Mucosa of stomach (tissue), 1 donor: ENCODE measurements around the gene CASKIN1.
"Not testable (repeated sequence)": the region's sequence is repeated elsewhere in the genome, so short reads cannot be mapped to it uniquely, and the experiment has no call there.

Source experiments
- H3K27me3 ChIP-seq: one replicate; pipeline ENCODE4 v1.7.0; 2013; ENCODE audit warnings: mild to moderate bottlenecking, low read length; ENCODE audit not compliant: control insufficient read depth, insufficient read depth
- H3K36me3 ChIP-seq: one replicate; pipeline ENCODE4 v1.7.0; 2013; ENCODE audit warnings: low read length; ENCODE audit not compliant: control insufficient read depth, insufficient read depth
- H3K4me1 ChIP-seq: one replicate; pipeline ENCODE4 v1.7.0; 2013; ENCODE audit warnings: mild to moderate bottlenecking, low read length; ENCODE audit not compliant: control insufficient read depth, insufficient read depth
- H3K4me3 ChIP-seq: one replicate; pipeline ENCODE4 v1.7.0; 2013; ENCODE audit warnings: low read length
- H3K9ac ChIP-seq: one replicate; pipeline ENCODE4 v1.7.0; 2013; ENCODE audit warnings: mild to moderate bottlenecking, low read length, moderate library complexity
- H3K9me3 ChIP-seq: one replicate; pipeline ENCODE4 v1.7.0; 2013; ENCODE audit warnings: mild to moderate bottlenecking, low read length, moderate library complexity; ENCODE audit not compliant: control insufficient read depth
- donor health status: Pancreatic carcinoma.

Gene CASKIN1

DNA sequence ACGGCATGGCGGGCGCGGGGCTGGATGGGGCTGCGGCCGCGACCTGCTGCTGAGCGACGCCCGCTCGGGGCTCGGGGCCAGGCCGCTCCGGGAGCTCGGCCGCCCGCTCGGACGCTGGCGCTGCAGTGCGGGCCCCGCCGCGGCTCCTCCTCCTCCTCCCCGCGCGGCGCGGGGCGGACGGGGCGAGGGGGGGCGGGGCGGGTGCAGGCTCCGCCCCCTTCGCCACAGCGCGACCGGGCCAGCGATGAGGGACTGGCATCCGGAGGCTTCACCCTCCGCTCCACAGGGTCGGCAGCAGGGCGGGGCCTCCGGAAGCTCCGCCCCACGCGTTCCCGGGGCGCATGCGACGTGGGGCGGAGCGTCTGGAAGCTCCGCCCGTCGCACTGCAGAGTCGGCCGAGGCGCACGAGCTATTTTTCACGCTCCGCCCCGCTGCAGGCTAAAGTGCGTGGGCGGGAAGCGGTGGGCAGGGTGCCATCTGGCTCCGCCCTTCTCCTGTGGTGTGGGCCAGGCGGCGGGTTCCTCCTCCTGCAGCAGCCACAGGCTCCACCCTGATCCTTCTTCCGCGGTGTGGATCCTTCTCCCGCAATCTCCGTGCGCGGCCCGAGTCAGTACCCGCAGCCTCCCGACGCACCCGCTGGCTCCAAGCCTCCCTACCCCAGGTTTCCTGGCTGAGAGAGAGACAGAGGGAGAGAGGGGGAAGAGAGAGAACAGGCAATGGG lies 60.5 kb downstream of the CASKIN1 start, which contains the start of gene PKD1:
Gene PKD1, minus strand, starts transcription at position 129 of the 721 bp plus-strand sequence. CDS start 209 bp downstream, outside the sequence.
- H3K9ac ChIP-seq, H3K36me3 ChIP-seq, H3K4me3 ChIP-seq, H3K9me3 ChIP-seq, H3K27me3 ChIP-seq, H3K4me1 ChIP-seq: not testable (repeated sequence)

- not testable (repeated sequence) for H3K4me1 ChIP-seq, H3K36me3 ChIP-seq, H3K9ac ChIP-seq, H3K4me3 ChIP-seq, H3K9me3 ChIP-seq, H3K27me3 ChIP-seq
Observed at GRCh38 chr16:2135071-2135470, 61.3 kb downstream of the CASKIN1 start.

- not testable (repeated sequence) for H3K27me3 ChIP-seq, H3K4me3 ChIP-seq, H3K36me3 ChIP-seq, H3K4me1 ChIP-seq, H3K9ac ChIP-seq, H3K9me3 ChIP-seq
Observed at GRCh38 chr16:2133797-2134196, 62.6 kb downstream of the CASKIN1 start.

DNA sequence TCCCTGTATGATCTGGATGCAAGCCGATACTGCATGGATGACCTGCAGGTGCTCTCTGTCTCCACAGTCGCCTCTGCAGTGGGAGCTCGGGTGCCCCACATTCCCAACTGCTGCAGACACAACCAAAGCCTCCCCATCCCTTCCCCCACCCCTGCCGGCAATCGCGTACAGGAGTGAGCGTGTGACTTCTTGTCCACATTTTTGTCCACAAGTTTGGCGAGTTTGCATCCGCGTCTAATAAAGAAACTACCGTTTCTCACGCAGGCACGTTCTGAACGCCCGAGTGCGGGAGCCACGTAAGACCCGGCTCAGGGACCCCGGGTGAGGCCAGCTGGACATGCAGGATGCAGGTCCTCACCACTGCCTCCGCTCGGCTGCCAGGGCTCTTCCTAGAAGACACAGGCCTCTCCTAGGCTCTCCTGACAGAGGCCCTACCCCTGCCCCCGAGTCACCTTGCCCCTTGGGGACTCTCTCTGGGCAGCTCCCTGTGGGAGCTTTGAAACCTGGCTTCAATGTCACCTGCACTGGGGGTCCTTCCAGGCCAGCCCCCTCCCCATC lies 66.4 kb downstream of the CASKIN1 start:
- not testable (repeated sequence) for H3K9ac ChIP-seq, H3K4me3 ChIP-seq
- peaks cover 19% of the 10 kb centered on the region for H3K4me1 ChIP-seq

GRCh38 chr16:2129251-2129650 lies 67.2 kb downstream of the CASKIN1 start:
- not testable (repeated sequence) for H3K9ac ChIP-seq, H3K36me3 ChIP-seq, H3K9me3 ChIP-seq, H3K27me3 ChIP-seq, H3K4me3 ChIP-seq
- peaks cover 21% of the 10 kb centered on the region for H3K4me1 ChIP-seq

More for the DNA sequence above, 66.4 kb downstream of the CASKIN1 start:
- not testable (repeated sequence) for H3K36me3 ChIP-seq, H3K9me3 ChIP-seq, H3K27me3 ChIP-seq

- not testable (repeated sequence) for H3K9me3 ChIP-seq, H3K9ac ChIP-seq, H3K4me3 ChIP-seq, H3K27me3 ChIP-seq, H3K36me3 ChIP-seq
- peaks cover 23% of the 10 kb centered on the region for H3K4me1 ChIP-seq
Observed at GRCh38 chr16:2127630-2128280, 68.7 kb downstream of the CASKIN1 start.
